ENCODE measurements around the gene PNMA6E.

The PNMA6E gene

DNA sequence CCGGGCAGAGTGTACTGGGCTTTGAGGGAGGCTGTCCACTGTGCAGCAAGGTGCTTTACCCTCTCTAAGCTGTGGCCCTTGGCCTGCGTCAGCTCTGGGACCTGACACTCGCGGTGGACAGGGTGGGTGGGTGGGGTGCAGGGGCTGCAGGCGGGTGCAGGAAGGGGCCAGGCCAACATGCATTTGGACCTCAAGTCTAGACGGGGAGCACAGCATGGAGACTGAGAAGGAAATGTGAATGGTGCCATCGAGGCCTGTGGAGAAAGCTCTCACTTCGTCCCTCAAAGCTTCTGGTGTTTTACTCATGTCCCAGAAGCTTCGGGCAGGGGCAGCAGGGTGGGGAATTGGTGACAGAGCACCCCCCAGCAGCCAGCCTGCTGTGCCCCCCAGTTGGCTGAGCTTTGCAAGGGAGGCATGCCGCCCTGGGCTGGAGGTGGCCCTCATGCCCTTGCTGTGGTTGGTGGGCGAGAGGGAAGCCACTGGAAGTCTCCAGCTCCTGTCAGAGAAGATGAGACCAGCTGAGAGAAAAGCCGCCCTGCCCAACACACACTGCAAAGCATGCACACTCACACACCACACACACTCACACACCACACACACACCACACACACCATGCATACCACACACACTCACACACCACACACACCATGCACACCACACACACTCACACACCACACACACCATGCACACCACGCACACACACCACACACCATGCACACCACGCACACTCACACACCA lies 12.3 kb downstream of the PNMA6E start:
- Histone ChIP-seq H3K9me3 (ENCODE audit: insufficient read depth, low read length) (no peaks in the 10 kb centered on the region), H3K4me2 (ENCODE audit: low read depth, low read length, poor library complexity, severe bottlenecking) (no peak overlapping the region), H3K79me2 (ENCODE audit: insufficient read depth, low read length) (no peaks in the 10 kb centered on the region), H3F3A (ENCODE audit: insufficient read depth) (no peaks in the 10 kb centered on the region), H4K20me1 (ENCODE audit: low read depth, low read length) (no peaks in the 10 kb centered on the region), H3K27ac (ENCODE audit: low read depth, low read length) (no peak overlapping the region), H3K9ac (ENCODE audit: low read length) (no peak overlapping the region), H3K9me2 (replicated peaks; ENCODE audit: insufficient read depth, low read length) (no peaks in the 10 kb centered on the region), H2AFZ (ENCODE audit: low read depth, low read length, severe bottlenecking) (no peak overlapping the region), H3K36me3 (ENCODE audit: low read length) (no peaks in the 10 kb centered on the region), H3K4me3 (ENCODE audit: insufficient read depth, low read length, poor library complexity, severe bottlenecking) (no peak overlapping the region), H3K27me3 (ENCODE audit: low read length) (no peaks in the 10 kb centered on the region)
- TF ChIP-seq, protein P1, sequence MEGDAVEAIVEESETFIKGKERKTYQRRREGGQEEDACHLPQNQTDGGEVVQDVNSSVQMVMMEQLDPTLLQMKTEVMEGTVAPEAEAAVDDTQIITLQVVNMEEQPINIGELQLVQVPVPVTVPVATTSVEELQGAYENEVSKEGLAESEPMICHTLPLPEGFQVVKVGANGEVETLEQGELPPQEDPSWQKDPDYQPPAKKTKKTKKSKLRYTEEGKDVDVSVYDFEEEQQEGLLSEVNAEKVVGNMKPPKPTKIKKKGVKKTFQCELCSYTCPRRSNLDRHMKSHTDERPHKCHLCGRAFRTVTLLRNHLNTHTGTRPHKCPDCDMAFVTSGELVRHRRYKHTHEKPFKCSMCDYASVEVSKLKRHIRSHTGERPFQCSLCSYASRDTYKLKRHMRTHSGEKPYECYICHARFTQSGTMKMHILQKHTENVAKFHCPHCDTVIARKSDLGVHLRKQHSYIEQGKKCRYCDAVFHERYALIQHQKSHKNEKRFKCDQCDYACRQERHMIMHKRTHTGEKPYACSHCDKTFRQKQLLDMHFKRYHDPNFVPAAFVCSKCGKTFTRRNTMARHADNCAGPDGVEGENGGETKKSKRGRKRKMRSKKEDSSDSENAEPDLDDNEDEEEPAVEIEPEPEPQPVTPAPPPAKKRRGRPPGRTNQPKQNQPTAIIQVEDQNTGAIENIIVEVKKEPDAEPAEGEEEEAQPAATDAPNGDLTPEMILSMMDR (IDR thresholded peaks at IDR 0.05; ENCODE audit: insufficient read depth, low read length, poor library complexity, severe bottlenecking) = no peak
- no peak for TF ChIP-seq EZH2phosphoT487 (conservative IDR thresholded peaks at IDR 0.05; ENCODE audit: low read length)

DNA sequence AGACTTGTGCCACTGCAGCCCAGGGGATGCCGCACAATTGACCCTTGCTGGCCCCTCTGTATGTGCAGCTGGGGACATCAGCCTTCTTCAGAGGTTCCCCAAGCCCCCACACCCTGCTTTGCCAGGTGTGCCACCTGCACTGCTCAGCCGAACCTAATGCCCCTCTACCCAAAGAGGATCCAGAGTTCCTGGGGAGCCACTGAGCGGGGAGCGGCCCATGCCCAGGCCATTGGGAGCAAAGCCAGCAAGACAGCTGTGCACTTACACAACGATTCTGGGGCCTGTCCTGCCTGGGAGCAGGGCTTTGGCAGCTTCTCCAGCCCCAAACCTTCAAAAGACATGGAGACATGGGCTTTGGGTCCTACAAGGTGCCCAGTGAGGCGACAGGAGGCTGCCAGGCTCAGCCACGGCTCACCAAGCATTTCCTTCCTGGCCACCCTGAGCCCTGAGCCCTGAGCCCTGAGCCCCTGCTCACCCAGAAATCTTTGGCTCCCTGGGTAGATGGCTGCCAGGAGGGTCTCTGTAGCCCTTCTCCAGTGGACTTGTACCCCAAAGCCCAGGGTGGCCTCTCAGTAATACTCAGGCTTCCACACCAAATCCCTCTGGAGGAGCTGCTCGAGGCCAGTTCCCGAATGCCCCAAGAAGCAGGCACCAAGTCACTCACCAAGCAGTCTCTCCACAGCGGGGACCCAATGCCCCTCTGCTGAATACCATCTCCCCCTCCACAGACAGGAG lies 13.0 kb downstream of the PNMA6E start:
- no peak overlapping the region for H2AFZ ChIP-seq (ENCODE audit: low read depth, low read length, severe bottlenecking)
- H3K4me2 ChIP-seq (ENCODE audit: low read depth, low read length, poor library complexity, severe bottlenecking) = no peak overlapping the region
- no peak overlapping the region for H3K9ac ChIP-seq (ENCODE audit: low read length)
- no peaks in the 10 kb centered on the region for H3K27me3 ChIP-seq (ENCODE audit: low read length)
- H3K9me2 ChIP-seq (replicated peaks; ENCODE audit: insufficient read depth, low read length) = no peaks in the 10 kb centered on the region
- H3K79me2 ChIP-seq (ENCODE audit: insufficient read depth, low read length) = no peaks in the 10 kb centered on the region
- H3K36me3 ChIP-seq (ENCODE audit: low read length) = no peaks in the 10 kb centered on the region
- H3F3A ChIP-seq (ENCODE audit: insufficient read depth) = no peaks in the 10 kb centered on the region
- TF ChIP-seq, protein P1 (IDR thresholded peaks at IDR 0.05; ENCODE audit: insufficient read depth, low read length, poor library complexity, severe bottlenecking) = no peak
- TF ChIP-seq EZH2phosphoT487 (conservative IDR thresholded peaks at IDR 0.05; ENCODE audit: low read length) = no peak
- no peaks in the 10 kb centered on the region for H4K20me1 ChIP-seq (ENCODE audit: low read depth, low read length)
- H3K4me3 ChIP-seq (ENCODE audit: insufficient read depth, low read length, poor library complexity, severe bottlenecking) = no peak overlapping the region
- H3K9me3 ChIP-seq (ENCODE audit: insufficient read depth, low read length) = no peaks in the 10 kb centered on the region
- no peak overlapping the region for H3K27ac ChIP-seq (ENCODE audit: low read depth, low read length)

DNA sequence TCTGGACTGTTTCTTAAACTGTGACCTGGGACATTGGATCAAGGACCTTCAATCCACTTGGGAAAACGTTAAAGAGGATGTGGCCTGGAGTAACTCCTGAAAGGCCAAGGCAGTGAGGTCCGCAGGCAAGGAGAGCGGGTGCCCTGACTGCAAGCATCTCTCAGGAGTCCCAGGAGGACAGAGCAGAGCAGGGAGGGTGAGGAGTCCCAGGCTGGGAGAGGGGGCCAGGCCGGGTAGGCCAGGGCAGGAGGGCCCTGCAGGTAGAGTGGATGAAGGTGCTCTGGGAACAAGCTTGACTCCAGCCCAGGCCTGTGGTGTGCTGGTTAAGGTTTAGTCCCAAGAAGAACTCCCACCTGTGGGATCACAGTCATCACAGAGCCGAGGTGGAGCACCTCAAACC lies 13.8 kb downstream of the PNMA6E start:
- Histone ChIP-seq H3K9me3 (ENCODE audit: insufficient read depth, low read length) (no peaks in the 10 kb centered on the region), H3K27ac (ENCODE audit: low read depth, low read length) (no peak overlapping the region), H3K36me3 (ENCODE audit: low read length) (no peaks in the 10 kb centered on the region), H3K4me2 (ENCODE audit: low read depth, low read length, poor library complexity, severe bottlenecking) (no peak overlapping the region), H3K79me2 (ENCODE audit: insufficient read depth, low read length) (no peaks in the 10 kb centered on the region), H3K27me3 (ENCODE audit: low read length) (no peaks in the 10 kb centered on the region), H3K9ac (ENCODE audit: low read length) (no peak overlapping the region), H3F3A (ENCODE audit: insufficient read depth) (no peaks in the 10 kb centered on the region), H3K9me2 (replicated peaks; ENCODE audit: insufficient read depth, low read length) (no peaks in the 10 kb centered on the region), H3K4me3 (ENCODE audit: insufficient read depth, low read length, poor library complexity, severe bottlenecking) (no peak overlapping the region), H2AFZ (ENCODE audit: low read depth, low read length, severe bottlenecking) (no peak overlapping the region), H4K20me1 (ENCODE audit: low read depth, low read length) (no peaks in the 10 kb centered on the region)
- TF ChIP-seq, protein P1 (IDR thresholded peaks at IDR 0.05; ENCODE audit: insufficient read depth, low read length, poor library complexity, severe bottlenecking) = no peak
- no peak for TF ChIP-seq EZH2phosphoT487 (conservative IDR thresholded peaks at IDR 0.05; ENCODE audit: low read length)

All from SU-DHL-6 (cell line).